Heart left ventricle (tissue), 13 donors: Measurements from ENCODE around the gene TMEM272.

Experiments used
- POLR2A ChIP-seq, 2 donors: fragments of 450-650 bp; IDR thresholded peaks; one replicate each; pipeline ENCODE4 v1.6.1; 2017; ENCODE audit warnings: antibody characterized with exemption in 2 of 2, mild to moderate bottlenecking in 2 of 2, moderate library complexity in 2 of 2
- TF ChIP-seq, protein P1 (sequence below), 12 donors: fragments of 200-600 bp; sonication (generic) in 4 of 12; IDR thresholded peaks; one replicate each; pipeline versions ENCODE4 v1.5.0 to v1.8.0; 2018 to 2022; ENCODE audit warnings: antibody characterized with exemption in 12 of 12, mild to moderate bottlenecking in 5 of 12
- donor health status: ischemic (EF 13 %, LVEDD 7.1; RV severe dilation, severe dysfunction).
- donor health status: DM: no; HTN: yes; CAD: no.
- donor health status: DM: no; HTN: no; CAD: no.
- donor health status: ischemic (EF 25% LVEDD 6.9; RV normal size, moderate dysfunction).
- donor health status: ischemic (EF 25% LVEDD 5.7; RV mildly dilated, moderate dysfunction).
- donor health status: ischemic (EF 35%, LVEDD 5.7; RV mildly dilated, moderate dysfunction).
- donor health status: nonischemic (EF 11% LVEDD 7.7; RV severe dilation, severe dysfunction).
- donor health status: DM: yes; HTN: yes; CAD: no.
- donor health status: PGD.
- donor health status: ischemic (EF 29% LVEDD 5.4; RV normal size, mild dysfunction).
- donor health status: nonischemic (EF 23%, LVEDD 6.1; RV moderate dilation, normal function).

DNA sequence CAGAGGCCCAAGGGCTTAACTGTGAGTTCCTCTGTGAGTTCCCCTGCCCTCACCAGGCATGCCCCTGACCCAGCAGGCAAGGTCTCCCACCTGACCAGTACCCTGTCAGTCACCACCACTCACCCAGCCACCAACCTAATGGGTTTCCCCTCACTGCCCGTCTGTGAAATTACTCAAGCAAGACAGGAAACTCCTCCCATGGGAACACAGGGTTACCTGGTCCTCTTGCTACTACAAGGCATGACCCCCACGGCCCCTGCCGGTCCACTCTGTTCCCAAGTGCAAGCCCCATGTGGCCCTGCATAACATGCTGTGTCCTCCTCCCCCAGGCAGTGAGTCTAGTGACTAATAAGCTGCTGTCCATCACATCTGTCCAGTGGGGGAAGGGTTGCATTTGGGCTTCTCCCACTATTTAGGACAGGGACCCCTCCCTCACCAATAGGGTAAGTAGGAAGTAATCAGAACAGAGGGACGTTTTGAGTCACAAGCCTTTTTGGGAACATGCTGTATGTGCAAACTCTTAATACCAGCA, 33.0 kb downstream of the TMEM272 start:
- TF ChIP-seq, protein P1, sequence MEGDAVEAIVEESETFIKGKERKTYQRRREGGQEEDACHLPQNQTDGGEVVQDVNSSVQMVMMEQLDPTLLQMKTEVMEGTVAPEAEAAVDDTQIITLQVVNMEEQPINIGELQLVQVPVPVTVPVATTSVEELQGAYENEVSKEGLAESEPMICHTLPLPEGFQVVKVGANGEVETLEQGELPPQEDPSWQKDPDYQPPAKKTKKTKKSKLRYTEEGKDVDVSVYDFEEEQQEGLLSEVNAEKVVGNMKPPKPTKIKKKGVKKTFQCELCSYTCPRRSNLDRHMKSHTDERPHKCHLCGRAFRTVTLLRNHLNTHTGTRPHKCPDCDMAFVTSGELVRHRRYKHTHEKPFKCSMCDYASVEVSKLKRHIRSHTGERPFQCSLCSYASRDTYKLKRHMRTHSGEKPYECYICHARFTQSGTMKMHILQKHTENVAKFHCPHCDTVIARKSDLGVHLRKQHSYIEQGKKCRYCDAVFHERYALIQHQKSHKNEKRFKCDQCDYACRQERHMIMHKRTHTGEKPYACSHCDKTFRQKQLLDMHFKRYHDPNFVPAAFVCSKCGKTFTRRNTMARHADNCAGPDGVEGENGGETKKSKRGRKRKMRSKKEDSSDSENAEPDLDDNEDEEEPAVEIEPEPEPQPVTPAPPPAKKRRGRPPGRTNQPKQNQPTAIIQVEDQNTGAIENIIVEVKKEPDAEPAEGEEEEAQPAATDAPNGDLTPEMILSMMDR (IDR thresholded peaks at IDR 0.05): no peak
- no peak for TF ChIP-seq POLR2A (IDR thresholded peaks at IDR 0.05)
